NCI-H128 (cell line): ENCODE data around the gene DPF1.
A peak's percentile ranks its signal among the peaks of the same experiment; 100 is the strongest.
"Not testable (repeated sequence)": the region's sequence is repeated elsewhere in the genome, so short reads cannot be mapped to it uniquely, and the experiment has no call there.

Experiments used
- DNase-seq: peaks from one replicate; lab custom pipeline; 2025; ENCODE audit not compliant: unreplicated experiment; lab: John Stamatoyannopoulos, UW

Gene DPF1

DNA sequence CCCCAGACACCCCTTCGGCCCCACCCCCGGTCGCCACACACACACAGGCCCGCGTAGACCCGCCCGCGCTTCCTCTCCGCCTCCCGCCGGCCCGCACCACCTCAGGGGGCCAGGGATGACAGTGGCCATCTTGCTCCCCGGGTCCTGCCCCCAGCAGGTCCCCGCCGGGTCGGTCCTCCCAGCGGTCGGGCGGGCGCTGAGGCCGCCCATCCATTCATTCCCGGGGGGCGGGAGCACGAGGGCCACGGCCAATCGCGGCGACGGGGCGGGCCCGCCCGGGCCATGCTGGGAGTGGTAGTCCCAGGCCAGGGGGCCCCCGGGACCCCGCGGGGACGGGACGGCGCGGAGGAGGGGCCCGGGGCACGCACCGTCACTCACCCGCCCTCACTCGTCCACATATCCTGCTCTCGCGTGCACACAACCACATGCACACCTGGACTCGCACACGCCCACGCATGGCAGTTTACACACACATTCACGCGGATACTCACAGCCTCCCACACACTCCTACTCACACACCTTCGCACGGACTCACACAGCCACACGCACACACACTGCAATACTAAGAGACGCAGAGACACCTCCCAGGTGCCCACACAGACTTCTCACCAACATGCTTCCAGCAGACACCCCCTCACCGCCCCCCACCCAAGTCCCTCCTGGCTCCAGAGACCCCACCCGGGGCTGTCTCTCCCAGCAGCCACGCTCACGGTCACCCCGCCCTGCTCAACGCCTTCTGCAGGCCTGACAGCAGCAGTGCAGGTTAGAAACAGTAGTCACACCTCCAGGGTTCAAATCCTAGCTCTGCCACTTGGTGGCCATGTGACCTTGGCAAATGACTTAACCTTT is at the start of gene DPF1:
DPF1 (minus strand) TSS at position 209 of the 849 bp plus-strand sequence; CDS start at position 129, 80 bp downstream.
- DNase-seq: peak; percentile 29

DNA sequence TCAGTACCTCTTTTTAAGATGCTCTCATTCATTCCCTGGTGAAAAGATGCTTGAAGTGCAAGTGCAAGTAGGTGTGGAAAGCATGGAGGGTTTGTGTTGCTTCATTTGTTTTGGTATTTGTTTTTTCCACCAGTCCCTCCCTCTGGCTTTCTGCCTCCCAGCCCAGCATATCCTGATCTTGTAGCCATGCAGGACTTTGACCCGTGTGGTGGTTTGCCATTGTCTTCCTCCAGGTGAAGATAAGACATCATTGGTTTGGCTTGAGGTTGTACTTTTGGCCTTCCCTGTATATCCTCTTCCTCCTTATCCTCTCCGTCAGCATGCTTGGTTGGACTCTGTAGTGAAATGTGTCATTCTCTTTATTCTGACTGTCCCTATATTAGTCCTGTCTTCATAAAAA is 49.5 kb upstream of the DPF1 start:
- DNase-seq: no peak

DNA sequence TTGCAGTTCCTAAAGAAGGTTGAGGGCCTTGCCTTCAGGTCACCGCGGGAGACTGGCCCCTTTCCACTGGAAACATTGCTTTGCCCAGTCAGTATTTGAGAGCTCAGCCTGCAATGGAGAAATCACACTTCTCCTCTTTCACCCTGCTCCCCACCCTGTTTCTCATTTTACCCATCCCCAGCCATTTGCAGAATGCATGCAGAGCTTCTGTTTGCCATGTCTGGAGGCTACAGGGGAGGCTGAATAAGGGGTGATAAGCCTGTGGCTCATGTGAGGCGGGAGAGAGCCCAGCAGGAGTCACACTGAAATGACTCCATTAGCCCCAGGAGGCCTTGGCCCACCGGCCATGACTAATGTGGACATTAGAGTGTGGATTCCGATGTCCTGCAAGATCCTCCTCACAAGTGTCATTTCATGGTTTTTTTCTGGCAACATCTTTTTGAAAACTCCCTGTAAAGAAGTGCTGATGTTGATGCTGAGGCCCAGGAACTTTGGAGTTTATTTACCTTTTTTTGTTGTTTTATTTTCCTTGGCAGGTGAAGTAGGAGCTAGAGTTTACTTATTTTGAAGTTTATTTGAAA is 46.7 kb upstream of the DPF1 start:
- no peak for DNase-seq

DNA sequence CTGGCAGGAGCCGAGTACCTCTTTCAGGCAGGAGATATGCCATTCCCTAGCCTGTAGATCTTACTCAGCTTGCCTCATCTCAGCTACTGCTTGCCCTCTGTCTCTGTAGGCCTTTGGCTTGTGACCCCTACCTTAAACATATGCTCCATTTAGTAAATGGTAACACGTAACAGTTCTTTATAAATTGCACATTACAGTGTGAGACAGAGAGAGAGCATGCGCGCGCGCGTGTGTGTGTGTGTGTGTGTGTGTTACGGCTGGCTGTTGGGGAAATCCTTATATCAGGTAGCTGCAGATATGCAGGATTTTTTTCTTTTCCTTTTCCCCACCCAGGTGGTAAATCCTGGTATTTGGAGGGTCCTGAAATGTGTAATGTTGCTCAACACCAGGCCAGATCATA is 44.5 kb upstream of the DPF1 start:
- no peak for DNase-seq

DNA sequence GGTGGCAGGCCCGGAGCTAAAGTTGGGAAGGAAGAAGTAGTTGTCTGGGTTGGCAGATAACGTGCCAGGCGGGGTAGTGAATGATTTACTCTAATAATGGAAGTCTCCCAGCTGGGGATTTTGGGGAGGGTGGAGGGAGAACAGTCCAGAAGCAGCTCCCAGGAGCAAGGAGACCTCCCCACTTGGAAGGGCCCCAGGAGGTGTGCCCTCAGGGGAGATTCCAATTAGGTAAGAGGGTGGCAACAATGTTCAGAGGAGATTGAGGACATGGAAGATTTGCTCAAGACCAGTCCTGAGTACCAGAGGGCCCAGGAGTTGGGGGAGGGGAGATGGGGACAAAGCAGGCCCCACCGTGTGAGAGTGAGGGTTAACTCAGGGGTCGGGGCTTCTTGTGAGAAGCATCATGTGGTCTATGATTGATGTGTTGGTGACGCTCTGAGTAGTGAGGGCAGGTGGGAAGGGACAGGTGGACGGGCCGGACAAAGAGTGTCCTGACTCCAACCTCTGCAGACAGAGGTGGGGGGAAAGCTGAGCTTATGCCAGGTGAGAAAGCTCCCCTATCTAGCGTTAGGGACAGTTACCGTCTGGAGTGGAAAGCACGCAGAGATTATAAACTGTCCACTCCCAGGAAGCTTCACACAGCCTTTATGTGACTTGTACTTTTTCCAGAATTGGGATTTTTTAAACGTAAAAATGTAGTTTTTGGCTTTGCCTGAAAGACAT is 43.9 kb upstream of the DPF1 start:
- no peak for DNase-seq

DNA sequence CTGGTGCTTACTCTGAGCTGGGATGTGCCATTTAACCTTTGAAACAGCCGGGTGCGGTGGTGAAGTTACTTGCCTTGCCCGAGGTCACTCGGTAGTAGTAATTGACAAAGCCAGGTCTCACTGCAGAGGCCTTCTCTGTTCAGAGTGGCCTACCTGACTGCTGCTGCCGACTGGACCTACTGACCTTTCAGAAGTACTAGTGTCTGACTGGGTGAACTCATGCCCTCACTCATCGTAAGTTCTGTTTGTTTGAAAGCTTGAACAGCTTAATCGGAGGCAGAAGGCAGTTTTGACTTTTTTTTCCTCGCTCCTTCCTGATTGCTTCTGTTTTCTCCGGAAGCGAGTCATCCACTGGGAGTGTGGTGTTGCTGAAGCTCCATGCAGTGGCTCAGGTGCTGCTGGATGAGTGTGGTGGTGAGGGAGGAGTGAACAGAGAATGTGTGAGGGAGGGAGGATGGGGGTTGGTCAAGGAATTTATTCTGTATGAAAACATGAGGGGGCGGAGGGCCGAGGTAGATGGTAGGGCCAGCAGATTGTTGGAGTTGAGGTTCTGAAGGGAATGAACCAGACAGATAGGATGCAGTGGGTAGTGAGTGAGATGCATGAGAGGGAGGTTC is 43.1 kb upstream of the DPF1 start:
- no peak for DNase-seq

DNA sequence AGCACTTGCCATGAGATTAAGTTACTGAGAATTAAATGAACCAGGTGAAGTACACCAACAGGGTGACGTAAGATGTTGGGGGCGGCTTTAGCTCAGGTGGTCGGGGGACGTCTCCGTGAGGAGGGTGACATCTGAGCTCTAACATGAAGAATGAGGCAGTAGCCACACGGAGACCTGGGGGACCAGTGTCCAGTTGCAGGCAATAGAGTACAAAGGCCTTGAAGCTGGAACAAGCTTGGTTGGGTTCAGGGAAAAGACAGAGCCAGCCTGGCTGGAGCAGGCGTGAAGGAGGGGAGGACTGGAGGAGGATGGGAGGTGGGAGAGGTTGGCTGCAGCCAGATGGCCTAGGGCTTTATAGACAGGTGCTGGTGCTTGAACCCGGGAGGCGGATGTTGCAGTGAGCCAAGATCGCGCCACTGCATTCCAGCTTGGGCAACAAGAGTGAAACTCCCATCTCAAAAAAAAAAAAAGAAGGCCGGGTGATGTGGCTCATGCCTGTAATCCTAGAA is 42.0 kb upstream of the DPF1 start:
- no peak for DNase-seq

DNA sequence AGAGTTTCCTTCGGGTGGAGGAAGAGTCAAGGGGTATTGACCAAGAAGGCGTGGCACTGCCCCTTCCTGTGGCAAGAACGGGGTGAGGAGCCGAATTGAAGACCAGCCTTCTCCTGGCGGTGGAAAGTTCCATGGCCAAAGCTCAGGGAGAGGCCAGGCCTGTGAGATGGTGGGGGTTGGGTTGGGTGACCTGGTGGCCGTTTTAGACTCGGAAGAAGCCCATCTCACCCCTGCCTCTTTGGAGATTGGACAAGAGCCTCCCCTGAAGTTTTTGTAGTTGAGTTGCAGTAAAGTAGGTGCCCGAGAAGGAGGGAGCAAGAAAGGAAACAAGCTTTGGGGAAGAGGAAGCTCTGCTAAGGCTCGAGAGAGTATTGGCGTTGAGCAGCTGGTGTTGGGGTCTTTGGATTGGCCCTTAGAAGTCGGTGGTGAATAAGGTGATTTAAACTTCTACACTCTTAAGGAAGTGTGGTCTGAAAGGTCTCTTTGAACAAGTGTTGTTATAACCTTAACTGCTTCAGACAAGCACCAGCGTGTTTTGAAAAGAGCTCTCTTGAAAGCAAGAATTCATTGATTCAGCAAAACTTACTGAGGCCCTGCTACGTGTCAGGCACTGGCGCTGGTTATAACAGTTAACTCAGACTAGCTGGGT is 41.3 kb upstream of the DPF1 start:
- no peak for DNase-seq

DNA sequence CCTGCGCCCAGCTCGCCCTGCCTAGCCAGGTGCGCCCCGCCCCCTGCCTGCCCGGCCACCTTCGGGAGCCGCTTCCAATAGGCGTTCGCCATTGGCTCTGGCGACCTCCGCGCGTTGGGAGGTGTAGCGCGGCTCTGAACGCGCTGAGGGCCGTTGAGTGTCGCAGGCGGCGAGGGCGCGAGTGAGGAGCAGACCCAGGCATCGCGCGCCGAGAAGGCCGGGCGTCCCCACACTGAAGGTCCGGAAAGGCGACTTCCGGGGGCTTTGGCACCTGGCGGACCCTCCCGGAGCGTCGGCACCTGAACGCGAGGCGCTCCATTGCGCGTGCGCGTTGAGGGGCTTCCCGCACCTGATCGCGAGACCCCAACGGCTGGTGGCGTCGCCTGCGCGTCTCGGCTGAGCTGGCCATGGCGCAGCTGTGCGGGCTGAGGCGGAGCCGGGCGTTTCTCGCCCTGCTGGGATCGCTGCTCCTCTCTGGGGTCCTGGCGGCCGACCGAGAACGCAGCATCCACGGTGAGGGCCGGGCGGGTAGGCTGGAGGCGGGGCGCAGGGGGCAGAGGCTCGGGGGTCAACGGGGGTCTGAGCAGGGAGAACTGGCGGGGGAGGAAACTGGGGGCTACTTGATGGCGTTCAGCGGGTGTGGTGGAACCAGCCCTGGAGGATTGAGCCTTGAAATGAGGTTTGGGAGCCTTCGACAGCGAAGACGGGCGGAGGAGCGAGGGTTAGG is 40.6 kb upstream of the DPF1 start, which contains the start of gene SPINT2:
SPINT2 (plus strand) TSS at position 88 of the 727 bp plus-strand sequence; CDS start at position 408, 320 bp downstream.
- peak; percentile 90 for DNase-seq

DNA sequence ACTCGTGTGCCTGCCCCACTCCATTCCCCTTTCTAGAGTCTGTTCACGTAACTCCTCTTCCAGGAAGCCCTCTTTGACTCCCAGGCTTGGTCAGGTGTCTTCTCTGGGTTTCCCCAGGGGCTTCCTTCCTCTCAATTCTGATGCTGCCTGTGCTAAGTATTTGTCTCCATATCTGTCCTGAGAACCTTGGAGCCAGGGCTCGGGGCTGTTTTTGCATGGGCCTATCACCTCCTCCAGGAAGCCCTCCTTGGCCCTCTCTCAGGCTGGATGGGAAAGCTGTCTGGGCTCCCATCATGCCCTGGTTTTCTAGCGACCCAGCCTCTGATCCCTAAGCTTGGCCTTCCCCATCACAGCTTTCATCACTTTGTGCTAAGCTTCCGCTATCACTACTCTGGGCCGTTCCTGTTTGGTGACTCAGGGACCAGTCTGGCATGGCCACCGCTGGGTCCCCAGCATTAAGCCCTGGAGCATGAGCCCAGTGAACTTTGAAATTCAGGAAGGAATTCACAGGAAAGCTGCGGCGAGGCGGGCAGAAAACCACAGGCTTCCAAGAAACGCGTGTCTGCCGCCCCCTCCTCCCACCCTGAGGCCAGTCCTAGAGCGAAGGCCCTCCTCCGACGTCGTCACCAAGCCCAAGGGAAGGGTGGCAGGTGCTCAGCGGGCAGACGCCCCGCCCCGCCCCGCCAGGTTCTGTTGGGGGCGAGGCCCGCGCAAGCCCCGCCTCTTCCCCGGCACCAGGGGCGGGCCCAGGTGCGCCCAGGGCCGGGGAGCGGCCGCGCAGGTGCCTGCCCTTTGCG is 39.9 kb upstream of the DPF1 start:
- DNase-seq: peak; percentile 90

DNA sequence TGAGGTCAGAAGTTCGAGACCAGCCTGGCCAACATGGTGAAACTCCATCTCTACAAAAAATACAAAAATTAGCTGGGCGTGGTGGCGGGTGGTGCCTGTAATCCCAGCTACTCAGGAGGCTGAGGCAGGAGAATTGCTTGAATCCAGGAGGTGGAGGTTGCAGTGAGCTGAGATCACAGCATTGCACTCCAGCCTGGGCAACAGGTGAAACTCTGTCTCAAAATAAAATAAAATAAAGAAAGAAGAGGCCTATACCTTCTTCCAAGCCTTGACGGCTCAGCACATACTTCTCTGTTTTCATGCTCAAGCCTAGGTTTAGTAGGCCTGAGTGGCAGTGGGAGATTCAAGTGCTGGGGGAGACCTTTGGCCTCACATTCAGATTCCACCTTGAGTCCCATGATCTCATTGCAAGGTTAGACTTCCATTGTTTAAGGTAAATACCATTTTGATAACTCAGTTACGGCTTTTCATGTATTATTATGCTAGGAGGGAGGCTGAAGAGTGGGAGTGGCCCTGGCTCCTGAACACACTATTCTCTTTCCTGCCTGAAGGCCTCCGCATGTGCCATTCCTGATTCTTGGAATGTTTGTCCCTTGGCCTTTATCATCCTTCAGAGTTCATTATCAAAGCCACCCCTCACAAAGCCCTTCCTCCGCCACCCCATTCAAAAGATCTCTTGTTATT is 38.7 kb upstream of the DPF1 start:
- no peak for DNase-seq

DNA sequence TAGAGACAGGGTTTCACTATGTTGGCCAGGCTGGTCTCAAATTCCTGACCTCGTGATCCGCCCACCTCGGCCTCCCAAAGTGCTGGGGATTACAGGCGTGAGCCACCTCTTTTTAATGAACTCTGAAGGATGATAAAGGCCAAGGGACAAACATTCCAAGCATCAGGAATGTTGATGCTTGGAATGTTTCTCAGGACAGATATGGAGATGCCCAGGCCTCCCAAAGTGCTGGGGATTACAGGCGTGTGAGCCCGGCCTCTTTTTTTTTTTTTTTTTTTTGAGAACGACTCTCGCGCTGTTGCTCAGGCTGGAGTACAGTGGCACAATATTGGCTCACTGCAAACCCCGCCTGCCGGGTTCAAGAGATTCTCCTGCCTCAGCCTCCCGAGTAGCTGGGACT is 37.9 kb upstream of the DPF1 start:
- not testable (repeated sequence) for DNase-seq

DNA sequence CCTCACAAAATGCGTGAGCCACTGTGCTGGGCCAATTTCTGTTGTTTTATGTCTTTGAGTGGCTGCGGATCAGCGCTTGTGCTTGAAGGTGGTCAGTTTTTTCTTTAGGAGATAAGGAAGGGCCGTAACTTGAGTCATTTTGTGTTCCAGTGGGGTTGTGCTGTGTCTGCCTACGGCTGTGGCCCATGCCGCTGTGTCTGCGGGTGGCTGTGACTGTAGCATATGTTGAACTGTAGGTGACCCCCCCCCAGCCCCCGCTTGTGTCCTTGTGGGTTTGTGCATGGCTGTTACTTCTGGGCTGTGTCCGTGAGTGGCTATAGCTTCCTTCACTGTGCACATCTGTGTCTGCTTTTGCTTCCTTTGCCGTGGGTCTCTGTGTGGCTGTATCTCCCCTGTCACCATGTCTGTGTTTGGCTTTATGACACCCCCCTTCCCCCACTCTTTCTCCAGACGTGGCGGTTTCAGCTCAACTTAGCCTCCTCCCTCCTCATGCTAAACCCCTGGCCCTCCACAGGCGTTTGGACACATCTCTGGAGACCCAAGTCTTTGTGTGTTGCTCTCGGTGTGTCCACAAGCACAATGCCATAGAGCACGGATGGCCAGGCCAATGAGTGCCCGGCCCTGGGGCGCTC is 31.5 kb upstream of the DPF1 start:
- no peak for DNase-seq

DNA sequence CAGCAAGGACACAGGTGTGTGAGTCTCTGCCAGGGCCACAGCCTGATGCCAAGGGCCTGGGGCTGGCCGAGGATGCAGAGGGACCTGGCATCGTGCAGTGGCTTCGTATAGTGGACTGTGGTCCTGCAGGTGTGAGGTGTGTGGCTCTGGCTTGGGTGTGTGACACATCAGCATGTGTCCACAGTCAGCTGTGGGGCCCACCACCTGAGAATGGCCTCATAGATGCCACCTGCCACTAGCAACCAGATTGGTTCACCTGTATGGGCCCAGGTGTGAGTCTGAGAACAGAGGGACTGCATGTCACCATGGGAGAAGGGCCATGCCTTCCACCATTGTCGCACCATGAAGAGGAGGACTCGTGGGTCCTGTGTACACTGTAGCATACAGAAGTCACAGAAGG is 29.8 kb upstream of the DPF1 start:
- DNase-seq: no peak

DNA sequence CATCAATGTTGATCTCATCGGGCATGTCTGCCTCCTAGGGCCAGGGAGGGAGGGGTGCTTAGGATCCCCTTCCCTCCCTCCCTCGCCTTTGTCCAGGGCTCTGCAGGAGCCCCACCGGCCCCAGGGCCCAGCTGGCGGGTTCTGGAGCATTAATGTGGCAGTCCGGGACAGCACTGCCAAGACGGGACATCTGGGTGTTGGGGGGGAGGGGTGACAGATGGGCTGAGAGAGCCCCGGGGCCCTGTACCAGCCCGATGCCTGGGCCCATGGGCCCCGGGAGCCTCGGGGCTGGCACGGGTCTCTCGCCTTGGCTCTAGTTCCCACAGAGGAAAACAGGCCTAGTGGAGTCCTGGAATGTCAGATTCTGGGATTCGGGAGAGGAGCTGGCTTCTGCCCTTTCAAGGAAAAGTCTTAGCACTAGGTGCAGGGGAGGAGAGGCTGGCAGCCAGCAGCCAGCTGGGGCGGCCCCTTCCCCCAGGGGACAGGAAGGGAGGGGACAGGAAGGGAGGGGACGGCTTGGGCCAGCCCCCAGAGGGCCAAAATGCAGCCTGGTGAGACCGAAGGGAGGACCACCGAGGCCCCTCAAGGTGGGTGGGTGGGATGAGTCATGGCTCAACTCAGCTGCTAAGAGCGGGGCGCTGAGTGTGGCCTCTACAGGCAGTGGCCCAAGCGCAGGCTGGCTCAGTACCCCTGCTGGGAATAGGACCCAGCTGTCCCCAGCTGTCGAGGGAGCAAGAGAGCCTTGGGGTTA is 29.1 kb upstream of the DPF1 start:
- DNase-seq: no peak

DNA sequence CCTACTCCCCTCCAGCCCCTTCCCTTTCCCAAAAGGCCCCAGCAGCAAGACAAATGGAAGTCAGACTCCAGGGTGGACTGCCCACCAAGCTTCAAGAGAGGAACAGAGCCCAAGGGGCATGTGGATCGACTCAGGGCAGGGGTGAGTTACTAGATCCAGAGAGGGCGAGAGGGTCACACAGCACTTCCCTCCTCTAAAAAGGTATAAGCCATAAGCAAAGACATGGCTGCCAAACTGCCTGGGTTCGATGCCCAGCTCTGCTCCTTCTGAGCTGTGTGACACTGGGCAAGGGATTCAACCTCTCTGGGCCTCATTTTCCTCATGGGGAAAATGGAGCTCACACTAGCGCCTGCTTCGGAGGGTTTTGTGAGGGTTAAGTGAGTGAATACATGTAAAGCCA is 28.4 kb upstream of the DPF1 start:
- no peak for DNase-seq

DNA sequence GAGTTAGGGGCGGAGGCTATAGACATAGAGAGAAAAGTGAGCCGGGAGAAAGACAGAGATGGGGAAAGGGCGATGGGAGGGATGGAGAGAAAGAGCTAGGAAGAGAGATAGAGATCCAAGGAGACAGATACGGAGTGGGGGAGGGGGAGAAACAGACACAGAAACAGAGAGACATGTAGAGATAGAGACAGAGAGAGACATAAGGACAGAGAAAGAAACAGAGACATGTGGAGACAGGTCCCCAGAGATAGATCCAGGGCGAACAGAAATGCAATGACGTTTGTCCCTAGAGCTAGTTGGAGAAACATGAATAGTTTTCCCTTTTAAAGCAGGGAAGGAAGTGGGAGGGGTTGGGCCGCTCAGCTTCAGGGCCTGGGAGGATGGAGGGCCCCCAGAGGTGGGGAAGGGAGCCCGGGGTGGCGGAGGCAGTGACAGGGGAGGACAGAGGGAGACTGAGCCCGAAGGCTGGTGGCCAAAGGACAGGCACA is 27.6 kb upstream of the DPF1 start:
- DNase-seq: no peak
